GM12872 (cell line): ENCODE results near the gene TBC1D19.

ENCODE experiments used
- CTCF ChIP-seq: IDR thresholded peaks from 3 replicates; pipeline ENCODE4 v1.5.1; 2011; ENCODE audit warnings: low read depth, mild to moderate bottlenecking, low read length, moderate library complexity; ENCODE audit not compliant: insufficient read depth

TBC1D19 gene

GRCh38 chr4:26719954-26720552 lies 136.2 kb downstream of the TBC1D19 start:
- peak; percentile 30; the same call in 1 of the 3 replicates for TF ChIP-seq CTCF

DNA sequence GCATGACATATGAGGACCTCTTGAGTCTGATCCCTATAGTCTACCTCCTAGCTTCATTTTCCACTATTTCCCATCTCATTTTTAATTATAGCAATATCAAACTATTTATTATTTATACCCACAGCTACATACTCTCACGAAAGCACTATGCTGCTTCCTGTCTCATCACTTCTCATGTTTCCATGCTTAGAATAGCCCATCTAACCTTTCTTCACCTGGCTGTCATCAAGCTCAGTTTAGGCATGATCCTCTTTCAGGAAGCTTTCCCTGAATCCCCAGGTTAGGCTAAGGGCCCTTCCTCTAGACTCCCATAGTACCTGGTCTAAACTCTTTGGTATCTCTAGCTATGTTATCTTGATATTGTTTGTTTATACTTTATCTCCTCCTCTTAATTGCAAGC lies 137.8 kb downstream of the TBC1D19 start:
- TF ChIP-seq CTCF: no peak

DNA sequence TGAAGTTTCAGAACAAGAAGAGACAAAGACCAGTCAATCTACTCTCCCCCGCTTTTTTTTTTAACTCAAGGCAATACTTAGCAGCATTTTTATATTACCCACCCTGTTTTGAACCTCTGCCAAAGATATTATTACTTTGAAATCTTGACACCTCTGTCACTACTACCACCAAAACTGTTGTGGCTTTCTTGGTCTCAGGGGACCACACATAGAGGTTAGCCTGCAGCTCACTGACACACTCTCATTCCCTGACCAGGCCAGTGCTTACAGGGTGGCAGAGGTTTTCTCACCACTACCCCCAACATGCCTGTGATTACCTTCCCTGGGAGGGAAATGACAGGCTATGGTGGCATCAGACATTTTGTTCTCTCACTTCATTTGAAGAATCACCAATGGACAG lies 139.3 kb downstream of the TBC1D19 start:
- TF ChIP-seq CTCF: no peak

DNA sequence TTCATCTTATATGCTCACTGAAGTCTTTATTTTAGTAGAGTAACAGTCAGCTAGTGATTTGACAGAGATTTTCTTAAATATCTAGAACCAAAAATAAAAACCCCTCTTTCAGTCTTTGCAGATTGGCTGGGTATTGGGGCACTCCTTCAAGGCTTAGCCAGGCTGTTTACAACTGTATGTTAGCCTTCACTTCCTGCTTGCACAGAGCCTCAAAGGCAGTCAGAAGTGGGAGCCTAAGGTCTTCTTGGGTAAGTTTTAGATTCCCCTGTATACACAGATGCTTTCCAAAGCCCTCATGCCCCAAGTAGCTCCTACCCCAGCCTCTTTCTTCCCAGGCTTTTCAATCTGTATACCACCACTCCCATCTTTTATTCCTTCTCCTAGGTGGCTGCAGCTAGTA lies 140.7 kb downstream of the TBC1D19 start:
- TF ChIP-seq CTCF: no peak

GRCh38 chr4:26726655-26727387 lies 142.9 kb downstream of the TBC1D19 start:
- TF ChIP-seq CTCF: no peak

DNA sequence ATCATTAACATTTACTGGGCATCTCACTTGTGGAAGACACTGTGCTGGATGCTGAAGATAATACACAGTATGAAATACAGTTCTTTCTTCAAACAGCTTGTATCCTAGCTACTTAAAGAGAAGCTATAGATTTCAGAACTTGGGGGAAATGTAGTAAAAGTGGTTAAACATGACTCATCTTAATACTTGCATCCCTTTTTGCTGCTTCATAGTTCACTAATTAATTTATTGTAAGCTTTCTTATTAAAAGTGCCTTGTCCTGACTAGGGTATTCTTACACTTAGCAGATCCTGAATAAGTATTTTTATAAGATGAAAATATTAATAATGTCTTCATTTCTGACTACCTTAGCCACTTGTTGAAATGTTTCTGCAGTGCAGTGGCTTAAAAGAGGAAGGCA lies 144.0 kb downstream of the TBC1D19 start:
- TF ChIP-seq CTCF: no peak

DNA sequence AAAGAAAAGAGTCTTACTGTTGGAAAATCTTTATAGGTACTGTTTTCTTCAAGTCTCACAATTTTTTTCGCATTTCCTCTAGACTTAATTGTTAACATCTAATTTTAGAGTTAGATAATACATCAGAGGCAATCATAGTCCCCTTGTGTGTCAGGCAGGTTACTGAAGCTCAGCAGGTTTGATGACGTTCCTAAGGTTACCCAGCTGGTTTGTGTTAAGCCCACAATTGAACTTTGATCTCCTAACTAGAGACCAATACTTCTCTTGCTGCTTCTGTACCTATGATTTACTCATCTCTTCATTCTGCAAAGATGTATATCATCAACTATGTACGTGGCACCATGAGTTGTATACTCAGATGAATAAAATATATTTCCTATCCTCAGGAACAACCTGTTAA lies 145.1 kb downstream of the TBC1D19 start:
- no peak for TF ChIP-seq CTCF
